ENCODE data around the gene MUC4. TPM values are rescaled to one million over a fixed set of nuclear protein-coding genes. Genes with fewer than 3 reads are reported as not detected.

MUC4 gene
- total and polyA plus RNA-seq, 10 of the 15 experiments (the other 5 are each of a cell fraction or from before 2014, with no cell fraction given): 0.02 to 0.46 (median 0.27) TPM; not detected in 4

GRCh38 chr3:195766671-195767070, 45.1 kb downstream of the MUC4 start:
- ChIA-PET POLR2A (no interaction called here), SMC1A (ENCODE audit: uncharacterized antibody, unreplicated experiment) (no interaction called here), CTCF (no interaction called here), RAD21 (ENCODE audit: unreplicated experiment) (no interaction called here)
- H3K9ac ChIP-seq (ENCODE audit: control insufficient read depth, insufficient read depth, low read length): no peak overlapping the region
- H3K79me2 ChIP-seq (ENCODE audit: control insufficient read depth, insufficient read depth, low read length): no peaks in the 10 kb centered on the region
- no peaks in the 10 kb centered on the region for H3K4me1 ChIP-seq (ENCODE audit: control insufficient read depth, insufficient read depth, low read length)
- intact Hi-C loops (cut with micrococcal nuclease; ENCODE audit: unreplicated experiment) (no loop called here), in situ Hi-C loops (cut with MboI) (no loop called here)
- DNase-seq (ENCODE audit: low read depth, low spot score) (no peak), ATAC-seq (no peak), FAIRE-seq (no peak)
- no peak overlapping the region for H2AFZ ChIP-seq (ENCODE audit: control insufficient read depth, low read depth, low read length)
- H3K9me3 ChIP-seq (replicated peaks; ENCODE audit: control insufficient read depth, insufficient read depth, low read length): no peaks in the 10 kb centered on the region; the same call in 2 of the 3 replicates
- H3K27ac ChIP-seq (ENCODE audit: control insufficient read depth, insufficient read depth): no peak overlapping the region
- H3K27me3 ChIP-seq (replicated peaks in 1 of 2; ENCODE audit: control insufficient read depth in 2 of 2, insufficient read depth in 2 of 2, low read length in 1 of 2): no peaks in the 10 kb centered on the region
- H3K4me2 ChIP-seq (ENCODE audit: control insufficient read depth, insufficient read depth): no peak overlapping the region
- 70% methylated on average over 14 of the region's 14 CpGs for WGBS (ENCODE audit: insufficient coverage, insufficient replicate concordance, low lambda C conversion rate, missing lambda C conversion rate)
- no peak for TF ChIP-seq MTA2 (IDR thresholded peaks at IDR 0.05; ENCODE audit: low read depth)
- no peak for TF ChIP-seq HCFC1 (IDR thresholded peaks at IDR 0.05; ENCODE audit: low read length)
- no peak for TF ChIP-seq LARP7 (IDR thresholded peaks at IDR 0.05)
- TF ChIP-seq BCL11A (IDR thresholded peaks at IDR 0.05; ENCODE audit: low read depth, low read length): no peak
- TF ChIP-seq POLR2AphosphoS5 (IDR thresholded peaks at IDR 0.05; ENCODE audit: low read length): no peak
- no peak for TF ChIP-seq TCF7 (IDR thresholded peaks at IDR 0.05; ENCODE audit: borderline replicate concordance)
- TF ChIP-seq STAT3 (IDR thresholded peaks at IDR 0.05; ENCODE audit: low read depth, low read length): no peak
- no peak for TF ChIP-seq SKIL (IDR thresholded peaks at IDR 0.05; ENCODE audit: low read depth, poor library complexity, severe bottlenecking)
- TF ChIP-seq USF1 (IDR thresholded peaks at IDR 0.05; ENCODE audit: borderline replicate concordance, extremely low read length, insufficient read depth, low read depth, low read length): no peak
- no peak for TF ChIP-seq TCF3 (IDR thresholded peaks at IDR 0.05; ENCODE audit: borderline replicate concordance, insufficient read depth, low read depth, low read length)
- TF ChIP-seq CEBPZ (IDR thresholded peaks at IDR 0.05; ENCODE audit: low read depth, low read length): no peak
- TF ChIP-seq ATF3 (IDR thresholded peaks at IDR 0.05; ENCODE audit: borderline replicate concordance, extremely low read depth, low read depth, low read length): no peak
- TF ChIP-seq IRF3 (IDR thresholded peaks at IDR 0.05): no peak
- TF ChIP-seq RAD21 (IDR thresholded peaks at IDR 0.05; ENCODE audit: insufficient read depth, low read depth, low read length): no peak
- no peak for TF ChIP-seq JUNB (IDR thresholded peaks at IDR 0.05)
- TF ChIP-seq JUND (IDR thresholded peaks at IDR 0.05; ENCODE audit: low read depth, low read length): no peak
- TF ChIP-seq TAF1 (IDR thresholded peaks at IDR 0.05; ENCODE audit: borderline replicate concordance, low read depth, low read length): no peak
- no TSS peak for BruUV-seq (replicated peaks)
- H4K20me1 ChIP-seq (ENCODE audit: control insufficient read depth, insufficient read depth): no peaks in the 10 kb centered on the region
- no peak overlapping the region for H3K4me3 ChIP-seq
- no peaks in the 10 kb centered on the region for H3K36me3 ChIP-seq (ENCODE audit: control insufficient read depth in 2 of 2, insufficient read depth in 2 of 2, low read length in 1 of 2)

Measured in GM12878 (cell line).